Astrocyte (in vitro differentiated cells and primary cell): ENCODE results near the gene OTULINL. TPM values are rescaled to one million over a fixed set of nuclear protein-coding genes. Genes with fewer than 3 reads are reported as not detected.

Experiments
- DNase-seq: peaks from one replicate; pipeline ENCODE4 v3.0.0-alpha.2; 2010; ENCODE audit warnings: low read depth
- FAIRE-seq: peaks from 2 replicates; lab custom pipeline; 2011; peaks lifted over from hg19 to GRCh38; lab: Jason Lieb, UNC
- H2AFZ ChIP-seq: 2 replicates; pipeline ENCODE4 v1.6.0; 2012; ENCODE audit warnings: low read depth, low read length, inconsistent platforms
- H3K27ac ChIP-seq: 2 replicates; pipeline ENCODE4 v1.5.1; 2011; ENCODE audit warnings: low read depth, low read length, inconsistent platforms
- H3K27me3 ChIP-seq: 2 replicates; pipeline ENCODE4 v1.6.0; 2011; ENCODE audit warnings: low read length, inconsistent platforms; ENCODE audit not compliant: insufficient read depth
- H3K36me3 ChIP-seq: 2 replicates; pipeline ENCODE4 v1.5.1; 2011; ENCODE audit warnings: low read length, inconsistent platforms; ENCODE audit not compliant: insufficient read depth
- H3K4me1 ChIP-seq: 2 replicates; pipeline ENCODE4 v1.5.1; 2011; ENCODE audit warnings: low read length, inconsistent platforms; ENCODE audit not compliant: insufficient read depth
- H3K4me2 ChIP-seq: 2 replicates; pipeline ENCODE4 v1.6.0; 2012; ENCODE audit warnings: low read length, inconsistent platforms
- H3K4me3 ChIP-seq: 2 replicates; pipeline ENCODE4 v1.5.1; 2011; ENCODE audit warnings: low read depth, mild to moderate bottlenecking, low read length, inconsistent platforms; ENCODE audit not compliant: insufficient read depth
- H3K79me2 ChIP-seq: 2 replicates; pipeline ENCODE4 v1.6.0; 2012; ENCODE audit warnings: mild to moderate bottlenecking, low read length, inconsistent platforms; ENCODE audit not compliant: insufficient read depth
- H3K9ac ChIP-seq: 2 replicates; pipeline ENCODE4 v1.6.0; 2012; ENCODE audit warnings: mild to moderate bottlenecking, low read length, inconsistent platforms
- H3K9me3 ChIP-seq: 2 replicates; pipeline ENCODE4 v1.5.1; 2012; ENCODE audit warnings: low read depth, mild to moderate bottlenecking, low read length, inconsistent platforms; ENCODE audit not compliant: insufficient read depth
- H4K20me1 ChIP-seq: 2 replicates; pipeline ENCODE4 v1.6.0; 2012; ENCODE audit warnings: low read length, inconsistent platforms; ENCODE audit not compliant: insufficient read depth
- H3K27ac Mint-ChIP-seq: one replicate; pipeline ENCODE4 v1.8.0; 2021; ENCODE audit warnings: mild to moderate bottlenecking, mixed read lengths; ENCODE audit not compliant: unreplicated experiment
- H3K27me3 Mint-ChIP-seq: one replicate; pipeline ENCODE4 v1.8.0; 2021; ENCODE audit warnings: low read depth, mixed read lengths; ENCODE audit not compliant: unreplicated experiment
- H3K36me3 Mint-ChIP-seq: one replicate; pipeline ENCODE4 v1.8.0; 2021; ENCODE audit warnings: low read depth, mixed read lengths; ENCODE audit not compliant: unreplicated experiment
- H3K4me1 Mint-ChIP-seq: one replicate; pipeline ENCODE4 v1.8.0; 2021; ENCODE audit warnings: low read depth, mixed read lengths; ENCODE audit not compliant: unreplicated experiment
- H3K4me3 Mint-ChIP-seq: one replicate; pipeline ENCODE4 v1.8.0; 2021; ENCODE audit warnings: mild to moderate bottlenecking, moderate library complexity, mixed read lengths; ENCODE audit not compliant: unreplicated experiment
- H3K9me3 Mint-ChIP-seq: one replicate; pipeline ENCODE4 v1.8.0; 2021; ENCODE audit warnings: mild to moderate bottlenecking, mixed read lengths; ENCODE audit not compliant: unreplicated experiment
- CTCF ChIP-seq: IDR thresholded peaks from 2 replicates; pipeline ENCODE4 v1.5.1; 2011; ENCODE audit warnings: low read depth, mild to moderate bottlenecking, inconsistent platforms, low read length, moderate library complexity; ENCODE audit not compliant: insufficient read depth
- EZH2 ChIP-seq: IDR thresholded peaks from 2 replicates; pipeline ENCODE4 v1.6.1; 2012; ENCODE audit warnings: mild to moderate bottlenecking, low read length, inconsistent platforms; ENCODE audit not compliant: insufficient read depth
- total RNA-seq: library from RNA; stranded (reverse); gene quantifications from 2 replicates; pipeline ENCODE4 v1.2.1, GENCODE V29; 2021

Gene OTULINL
- total RNA-seq, 1 donor from 2014 or later, result 2.8 TPM

GRCh38 chr5:14594378-14595074 lies 12.9 kb downstream of the OTULINL start:
- no peak overlapping the region for H3K27ac ChIP-seq
- no peak for FAIRE-seq
- TF ChIP-seq CTCF (no peak), EZH2 (no peak)

DNA sequence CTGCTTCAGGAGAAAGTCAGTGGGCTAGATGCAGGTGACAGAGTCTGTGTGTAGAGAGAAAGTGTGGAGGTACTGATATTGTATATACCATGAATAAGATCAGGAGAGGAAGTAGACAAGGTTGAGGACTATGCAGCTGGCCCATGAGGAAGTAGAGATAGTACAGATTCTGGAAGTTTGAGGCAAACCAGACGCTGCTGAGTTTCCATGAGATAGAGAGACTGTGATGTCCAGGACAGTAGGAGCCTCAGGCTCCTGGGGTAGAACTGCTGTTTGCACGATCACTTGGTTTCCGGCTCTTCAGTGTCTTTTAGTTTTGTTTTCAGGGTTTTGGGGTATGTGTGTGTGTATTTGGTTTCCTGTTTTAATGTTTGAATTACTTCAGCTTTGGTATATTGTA lies 13.6 kb downstream of the OTULINL start:
- H3K4me1 Mint-ChIP-seq, result peaks cover 23% of the 10 kb centered on the region
- H2AFZ ChIP-seq, result no peak overlapping the region
- TF ChIP-seq CTCF, result no peak
- TF ChIP-seq EZH2, result no peak
- peaks cover 1% of the 10 kb centered on the region for H3K9me3 Mint-ChIP-seq
- no peaks in the 10 kb centered on the region for H3K27me3 ChIP-seq
- no peak overlapping the region for H3K9ac ChIP-seq
- no peaks in the 10 kb centered on the region for H3K36me3 Mint-ChIP-seq
- H3K36me3 ChIP-seq, result no peaks in the 10 kb centered on the region
- peaks cover 16% of the 10 kb centered on the region for H3K4me1 ChIP-seq
- no peak for DNase-seq
- FAIRE-seq, result no peak
- peaks cover 2% of the 10 kb centered on the region for H3K27me3 Mint-ChIP-seq
- no peak overlapping the region for H3K27ac Mint-ChIP-seq
- H3K27ac ChIP-seq, result no peak overlapping the region
- no peak overlapping the region for H3K4me2 ChIP-seq
- H4K20me1 ChIP-seq, result no peaks in the 10 kb centered on the region
- no peaks in the 10 kb centered on the region for H3K9me3 ChIP-seq
- no peak overlapping the region for H3K4me3 ChIP-seq
- H3K79me2 ChIP-seq, result no peaks in the 10 kb centered on the region
- no peak overlapping the region for H3K4me3 Mint-ChIP-seq

More at GRCh38 chr5:14594378-14595074, 12.9 kb downstream of the OTULINL start:
- Histone ChIP-seq H3K4me1 (peaks cover 16% of the 10 kb centered on the region), H3K27me3 (no peaks in the 10 kb centered on the region), H3K9ac (no peak overlapping the region), H3K9me3 (no peaks in the 10 kb centered on the region), H3K79me2 (no peaks in the 10 kb centered on the region), H3K4me3 (no peak overlapping the region), H4K20me1 (no peaks in the 10 kb centered on the region), H3K4me2 (no peak overlapping the region), H3K36me3 (no peaks in the 10 kb centered on the region), H2AFZ (no peak overlapping the region)
- Mint-ChIP-seq H3K4me1 (peaks cover 23% of the 10 kb centered on the region), H3K27ac (no peak overlapping the region), H3K9me3 (peaks cover 1% of the 10 kb centered on the region), H3K4me3 (no peak overlapping the region), H3K27me3 (no peaks in the 10 kb centered on the region), H3K36me3 (no peaks in the 10 kb centered on the region)
- no peak for DNase-seq

- no peaks in the 10 kb centered on the region for H4K20me1 ChIP-seq
- H3K27me3 Mint-ChIP-seq, result peaks cover 2% of the 10 kb centered on the region
- no peak overlapping the region for H3K27ac ChIP-seq
- TF ChIP-seq CTCF, result no peak
- TF ChIP-seq EZH2, result no peak
- no peaks in the 10 kb centered on the region for H3K36me3 ChIP-seq
- H3K27me3 ChIP-seq, result no peaks in the 10 kb centered on the region
- H3K9me3 ChIP-seq, result no peaks in the 10 kb centered on the region
- no peak overlapping the region for H3K4me2 ChIP-seq
- H3K4me3 Mint-ChIP-seq, result no peak overlapping the region
- H3K4me1 ChIP-seq, result peaks cover 16% of the 10 kb centered on the region
- peaks cover 1% of the 10 kb centered on the region for H3K9me3 Mint-ChIP-seq
- no peak overlapping the region for H3K4me3 ChIP-seq
- FAIRE-seq, result no peak
- no peak for DNase-seq
- H3K4me1 Mint-ChIP-seq, result peaks cover 23% of the 10 kb centered on the region
- no peaks in the 10 kb centered on the region for H3K36me3 Mint-ChIP-seq
- H3K9ac ChIP-seq, result no peak overlapping the region
- H3K27ac Mint-ChIP-seq, result no peak overlapping the region
- no peak overlapping the region for H2AFZ ChIP-seq
- H3K79me2 ChIP-seq, result no peaks in the 10 kb centered on the region
Observed at GRCh38 chr5:14595891-14596290, 14.3 kb downstream of the OTULINL start.
